Transverse colon (tissue), 4 donors: ENCODE results near the gene SRPRB. TPM values are rescaled to one million over a fixed set of nuclear protein-coding genes. Genes with fewer than 3 reads are reported as not detected.

Experiments used
- DNase-seq: peaks from one replicate; pipeline ENCODE4 v3.0.0-alpha.2; 2019
- H3K27ac ChIP-seq, 4 donors: fragments of 200-600 bp; sonication (generic); 2 replicates each; pipeline ENCODE4 v1.5.1; 2016 to 2018; ENCODE audit warnings: inconsistent platforms in 4 of 4
- H3K27me3 ChIP-seq: fragments of 200-600 bp; sonication (generic); 2 replicates; pipeline ENCODE4 v1.5.1; 2017; ENCODE audit warnings: inconsistent platforms
- H3K36me3 ChIP-seq, 4 donors: fragments of 200-600 bp; sonication (generic); 2 replicates each; pipeline ENCODE4 v1.5.1; 2017 to 2019; ENCODE audit warnings: inconsistent platforms in 4 of 4
- H3K4me1 ChIP-seq, 4 donors: fragments of 200-600 bp; sonication (generic); 2 replicates each; pipeline ENCODE4 v1.5.1; 2017 to 2020; ENCODE audit warnings: inconsistent platforms in 4 of 4
- H3K4me3 ChIP-seq, 4 donors: fragments of 200-600 bp; sonication (generic); 1 replicate in 1 of 4; 2 replicates in 3 of 4; pipeline versions ENCODE4 v1.5.1 to v1.6.1; 2017 to 2019; ENCODE audit warnings: inconsistent platforms in 4 of 4
- H3K9me3 ChIP-seq, 2 donors: fragments of 200-600 bp; sonication (generic); 2 replicates each; pipeline ENCODE4 v1.5.1; 2017 to 2019; ENCODE audit warnings: inconsistent platforms in 2 of 2
- CTCF ChIP-seq, 5 experiments: fragments of 200-600 bp in 3 of 5; fragments of 450-650 bp in 2 of 5; sonication (generic) in 3 of 5; IDR thresholded peaks; 1 replicate in 2 of 5; 2 replicates in 3 of 5; pipeline ENCODE4 v1.5.1; 2016 to 2017; ENCODE audit warnings: antibody characterized with exemption in 5 of 5, inconsistent platforms in 3 of 5, mild to moderate bottlenecking in 2 of 5, moderate library complexity in 1 of 5
- EP300 ChIP-seq: sonication (generic); formaldehyde crosslinking; IDR thresholded peaks from one replicate; pipeline ENCODE4 v1.6.1; 2017; ENCODE audit warnings: antibody characterized with exemption, low read depth
- POLR2A ChIP-seq: fragments of 450-650 bp; IDR thresholded peaks from one replicate; pipeline ENCODE4 v1.6.1; 2016; ENCODE audit warnings: antibody characterized with exemption, mild to moderate bottlenecking, moderate library complexity
- POLR2AphosphoS5 ChIP-seq, 3 donors: sonication (generic); formaldehyde crosslinking; IDR thresholded peaks; one replicate each; pipeline ENCODE4 v1.6.1; 2016; ENCODE audit warnings: antibody characterized with exemption in 3 of 3
- WGBS, 2 donors: methylation state at CpG; one replicate each; pipeline ENCODE4 v1.1.5; 2018; ENCODE audit warnings: low coverage in 1 of 2; 5-methylcytosine and 5-hydroxymethylcytosine counted together
- in situ Hi-C, 4 donors: fragments of 200-750 bp; cut with MboI; loops; one replicate each; pipeline versions ENCODE4 v1.15.0 to v1.15.1; 2017; ENCODE audit warnings: low sequenced_read_pairs in 3 of 4, low pct_ligation_motif_present in 1 of 4, low pct_unique_long_range_greater_than_20kb in 1 of 4
- intact Hi-C: fragments of 100-400 bp; cut with DNase I; formaldehyde crosslinking; loops from one replicate; pipeline ENCODE4 v1.15.1; 2023; ENCODE audit warnings: low total_unique reads
- total RNA-seq, 4 donors: library from RNA; depleted of rRNA; stranded (reverse); fragments of >200 nt; gene quantifications; one replicate each; pipeline ENCODE4 v1.1.0, GENCODE V29; 2016

Gene SRPRB
- 10 to 100 TPM in 2 of 4 donors, 1 to 10 TPM in 2; 1.5 to 14.6 (median 8.1) TPM for total RNA-seq

GRCh38 chr3:133805702-133806475 is at the start of gene SRPRB:
Gene SRPRB, plus strand, starts transcription at chr3:133805815. Its CDS starts 34 bp downstream, at chr3:133805849.
- in situ Hi-C loops (no loop called here), intact Hi-C loops (no loop called here)
- Histone ChIP-seq H3K27me3 (no peaks in the 10 kb centered on the region), H3K4me1 (peaks cover 0 to 15% (median 8%) of the 10 kb centered on the region in 4 donors), H3K9me3 (no peaks in the 10 kb centered on the region), H3K4me3 (peak within 1 kb of the TSS; percentile 50 to 97 (median 88)), H3K36me3 (peaks cover 0 to 4% (median 0%) of the 10 kb centered on the region in 4 donors), H3K27ac (peak within 1 kb of the TSS; percentile 80 to 88 (median 84))
- DNase-seq = peak; percentile 95
- 1% methylated on average over 37 of the region's 53 CpGs; no CpG with 5 or more reads in 1 of the 2 donors for WGBS, 2 donors
- TF ChIP-seq EP300 = no peak
- TF ChIP-seq POLR2A = peak; percentile 73
- peak; percentile 81 to 87 (median 83) for TF ChIP-seq POLR2AphosphoS5 (IDR thresholded peaks at IDR 0.05)

GRCh38 chr3:133756716-133757694 is 48.6 kb upstream of the SRPRB start:
- DNase-seq = no peak
- in situ Hi-C loops = no loop called here
- H3K27ac ChIP-seq = no peak overlapping the region
- no peaks in the 10 kb centered on the region for H3K27me3 ChIP-seq
- TF ChIP-seq EP300 (no peak), POLR2A (no peak), CTCF (IDR thresholded peaks at IDR 0.05) (no peak), POLR2AphosphoS5 (IDR thresholded peaks at IDR 0.05) (no peak)
- H3K4me1 ChIP-seq = no peaks in the 10 kb centered on the region
- 20 to 83% methylated on average over 2 to 20 of the region's 20 CpGs for WGBS, 2 donors
- H3K4me3 ChIP-seq = no peak overlapping the region
- H3K9me3 ChIP-seq = no peaks in the 10 kb centered on the region
- H3K36me3 ChIP-seq = no peaks in the 10 kb centered on the region
- intact Hi-C loops = no loop called here

GRCh38 chr3:133757701-133758567 is 47.7 kb upstream of the SRPRB start:
- in situ Hi-C loops = no loop called here

More at GRCh38 chr3:133757701-133758567, 47.7 kb upstream of the SRPRB start:
- H3K9me3 ChIP-seq = no peaks in the 10 kb centered on the region
- no peaks in the 10 kb centered on the region for H3K27me3 ChIP-seq
- no peak overlapping the region for H3K4me3 ChIP-seq
- no peak overlapping the region for H3K27ac ChIP-seq
- TF ChIP-seq POLR2AphosphoS5 (IDR thresholded peaks at IDR 0.05) = no peak
- TF ChIP-seq POLR2A = no peak
- TF ChIP-seq CTCF (IDR thresholded peaks at IDR 0.05) = no peak
- TF ChIP-seq EP300 = no peak
- 76% methylated on average over 6 of the region's 6 CpGs; no CpG with 5 or more reads in 1 of the 2 donors for WGBS, 2 donors
- no peaks in the 10 kb centered on the region for H3K4me1 ChIP-seq
- H3K36me3 ChIP-seq = no peaks in the 10 kb centered on the region
- DNase-seq = no peak
- intact Hi-C loops = no loop called here
